Stimulated activated CD8-positive, alpha-beta memory T cell treated with anti-CD3 and anti-CD28 coated beads, Interleukin-2, amount 100 ng/mL, for 1 hour (primary cell): ENCODE data around the gene TTC39C.

Experiments
- DNase-seq, 2 donors: peaks; one replicate each; pipeline ENCODE4 v3.0.0-alpha.2; 2020; ENCODE audit warnings: low read depth in 2 of 2

The TTC39C gene

DNA sequence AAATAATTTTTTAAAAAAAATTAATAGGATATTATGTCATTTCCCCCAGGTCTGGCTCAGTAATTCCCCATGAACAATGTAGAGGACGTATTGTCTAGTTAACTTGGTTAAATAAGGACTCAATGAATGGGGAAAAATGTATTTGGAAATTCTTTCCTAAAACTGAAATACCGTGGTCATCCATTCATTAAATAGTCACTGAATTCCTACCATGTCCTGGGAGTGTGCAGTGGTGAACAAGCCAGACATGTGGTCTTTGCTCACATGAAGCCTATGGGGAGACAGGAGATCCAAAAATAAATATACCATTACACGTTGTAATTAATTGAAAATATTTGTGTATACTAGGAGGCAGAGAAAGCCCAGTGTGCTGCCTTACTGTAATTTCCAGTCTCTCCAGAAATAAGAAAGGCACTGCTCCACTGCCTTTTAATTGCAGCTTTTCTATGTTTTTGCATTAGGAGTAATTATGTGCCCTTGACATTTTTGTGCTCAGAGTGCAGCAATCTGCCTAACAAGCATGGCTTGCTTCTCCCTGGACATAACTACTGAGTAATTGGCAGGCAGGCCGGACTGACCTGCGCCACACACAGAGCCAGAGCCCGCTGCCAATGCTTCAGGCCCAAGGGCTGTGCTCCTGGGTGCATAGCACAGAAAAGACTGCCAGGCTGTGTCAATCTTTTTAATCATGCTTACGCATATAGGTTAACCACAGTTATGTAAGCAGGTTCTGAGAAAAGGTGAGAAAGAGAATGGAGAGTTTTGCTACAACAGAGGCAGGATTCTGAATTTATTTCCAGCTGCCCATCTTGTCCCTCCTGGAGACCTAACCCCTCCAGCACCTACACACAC lies 22.2 kb upstream of the TTC39C start:
- DNase-seq: no peak

DNA sequence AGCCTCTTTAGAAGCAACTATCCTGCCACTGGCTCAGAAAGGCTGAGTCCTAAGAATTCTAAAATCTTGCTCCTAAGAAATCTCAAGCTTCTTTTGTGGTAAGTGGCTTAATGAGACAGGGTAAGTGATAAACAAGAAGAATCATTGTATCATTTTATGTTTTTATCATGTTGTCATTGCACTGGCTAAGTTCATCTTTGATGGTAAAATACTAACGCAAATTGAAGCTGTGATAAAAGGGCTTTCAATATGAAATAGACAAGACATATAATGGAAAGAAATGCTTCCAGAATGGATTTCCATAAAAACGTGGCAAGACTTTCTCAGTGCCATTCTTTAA lies 21.6 kb upstream of the TTC39C start:
- DNase-seq: no peak

DNA sequence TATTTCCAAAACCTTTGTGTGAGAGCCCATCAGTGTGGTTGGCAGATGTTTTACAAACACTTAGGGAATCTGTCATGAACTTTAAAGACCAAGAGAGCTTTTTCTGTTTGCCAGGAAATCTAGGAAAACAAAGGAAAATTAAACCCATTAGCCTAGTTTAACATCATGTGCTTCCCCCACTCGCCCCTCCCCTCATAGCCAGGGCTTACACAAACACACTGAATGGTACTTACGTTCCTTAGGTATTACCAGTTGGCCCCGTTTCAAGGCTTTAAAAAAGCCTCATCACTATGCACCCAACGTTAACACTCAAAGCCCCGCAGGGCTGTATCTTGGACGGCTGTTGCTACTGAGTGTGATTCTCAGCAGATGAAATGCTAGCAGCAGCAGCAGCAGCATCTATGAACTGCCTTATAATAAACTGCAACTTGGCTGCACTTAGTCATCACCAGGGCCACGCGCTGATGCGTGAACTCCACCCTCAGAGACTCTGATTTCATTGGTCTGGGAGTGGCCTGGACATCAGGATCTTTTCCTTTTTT lies 20.1 kb upstream of the TTC39C start:
- no peak for DNase-seq

DNA sequence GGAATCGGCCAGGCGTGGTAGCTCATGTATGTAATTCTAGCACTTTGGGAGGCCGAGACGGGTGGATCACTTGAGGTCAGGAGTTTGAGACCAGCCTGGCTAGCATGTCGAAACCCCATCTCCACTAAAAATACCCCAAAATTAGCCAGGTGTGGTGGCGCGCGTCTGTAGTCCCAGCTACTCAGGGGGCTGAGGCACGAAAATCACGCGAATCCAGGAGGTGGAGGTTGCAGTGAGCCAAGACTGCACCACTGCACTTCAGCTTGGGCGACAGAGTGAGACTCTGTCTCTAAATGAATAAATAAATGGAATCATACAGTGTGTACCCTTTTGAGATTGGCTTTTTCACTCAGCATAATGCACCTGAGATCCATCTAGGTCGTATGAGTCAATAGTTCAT lies 19.4 kb upstream of the TTC39C start:
- DNase-seq: no peak

DNA sequence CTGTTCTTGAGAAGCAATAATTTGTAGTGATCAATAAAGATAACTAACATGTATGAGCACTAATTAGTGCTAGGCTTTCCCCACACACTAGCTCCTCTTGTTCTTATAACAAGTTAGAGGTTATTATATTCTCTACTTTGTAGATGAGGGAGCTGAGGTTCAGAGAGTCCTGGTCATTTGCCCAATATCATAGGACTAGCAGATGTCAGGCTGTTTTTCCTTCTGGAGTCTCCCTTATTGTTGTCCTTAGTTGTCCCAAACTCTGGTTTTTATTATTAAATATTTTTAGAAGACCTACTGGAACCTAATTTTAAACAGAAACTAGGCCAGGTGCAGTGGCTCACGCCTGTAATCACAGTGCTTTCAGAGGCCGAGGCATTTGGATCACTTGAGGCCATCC lies 16.5 kb upstream of the TTC39C start:
- DNase-seq: no peak

DNA sequence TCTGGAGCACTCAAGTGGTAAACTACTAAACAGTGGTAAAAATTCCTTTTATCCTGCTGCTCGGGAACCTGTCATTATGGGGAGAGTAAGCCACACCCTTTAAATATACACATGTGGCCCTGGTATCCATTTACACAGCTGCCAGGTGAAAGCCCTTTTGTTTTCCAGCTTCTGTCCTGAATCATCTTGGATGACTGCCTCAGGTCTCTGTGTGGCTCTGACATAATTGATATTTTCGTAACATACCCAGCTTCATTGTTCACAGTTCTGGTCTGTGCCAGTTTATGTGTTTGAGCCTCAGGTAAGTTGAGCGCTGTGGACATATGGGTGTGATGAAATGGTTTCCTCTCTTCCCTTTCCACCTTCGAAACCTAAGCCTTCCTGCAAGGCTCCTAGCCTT lies 15.7 kb upstream of the TTC39C start:
- no peak for DNase-seq

DNA sequence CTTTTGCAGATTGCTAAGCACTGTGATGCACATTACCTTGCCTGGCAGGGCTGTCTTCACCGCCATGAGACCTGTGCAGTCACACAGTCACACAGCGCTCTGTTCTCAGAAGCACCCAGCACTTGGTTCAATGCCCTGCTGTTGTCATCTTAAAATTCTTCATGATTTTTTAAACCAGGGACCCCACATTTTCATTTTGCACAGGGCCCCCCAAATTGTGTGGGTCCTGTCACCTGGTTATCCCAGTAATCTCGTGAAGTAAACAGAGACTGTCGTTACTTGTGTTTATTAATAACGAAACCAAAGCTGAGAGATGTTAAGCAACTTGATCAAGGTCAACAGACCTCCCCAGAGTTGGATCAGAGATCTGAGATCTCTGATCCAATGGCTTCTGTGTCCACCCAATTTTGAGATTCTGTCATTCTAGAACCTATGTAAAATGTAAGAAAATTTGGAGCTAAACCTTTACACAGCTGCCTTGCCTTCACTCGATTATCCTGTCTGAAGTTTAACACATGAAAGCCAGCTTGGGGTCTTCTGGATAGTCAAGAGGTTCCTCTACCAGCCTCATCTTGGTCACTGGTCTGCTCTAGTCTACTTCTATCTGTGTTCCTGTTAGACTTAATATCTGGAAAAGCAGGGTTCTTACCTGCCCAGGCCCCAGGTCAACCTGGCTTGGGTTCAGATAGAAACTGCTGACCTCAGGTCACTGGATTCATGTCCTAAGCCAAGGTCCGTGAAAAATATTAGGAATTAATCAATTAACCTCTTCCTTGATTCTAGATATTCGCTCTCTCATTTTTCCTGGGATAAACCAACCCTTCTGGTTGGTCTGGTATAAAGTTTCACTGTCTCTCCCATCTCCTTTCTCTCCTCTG lies 13.7 kb upstream of the TTC39C start:
- no peak for DNase-seq

DNA sequence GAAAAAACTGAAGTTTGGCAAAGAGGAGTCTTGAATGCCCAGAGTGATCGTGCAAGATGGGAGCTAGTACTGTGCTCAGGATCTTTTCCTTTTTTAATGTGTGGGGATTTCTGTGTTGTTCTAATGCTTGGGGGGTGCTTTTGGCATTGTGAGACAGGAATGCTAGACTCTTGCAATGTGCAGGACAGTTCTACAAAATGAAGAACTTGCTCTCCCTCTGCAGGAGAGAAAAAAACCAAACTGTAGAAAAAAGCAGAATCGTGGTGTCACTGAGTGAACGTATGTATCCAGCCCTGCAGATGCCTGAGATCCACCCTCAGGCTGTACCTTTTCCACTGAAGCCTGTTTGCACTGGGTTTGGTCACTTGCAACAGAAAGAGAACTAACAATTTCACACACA lies 12.1 kb upstream of the TTC39C start:
- no peak for DNase-seq

DNA sequence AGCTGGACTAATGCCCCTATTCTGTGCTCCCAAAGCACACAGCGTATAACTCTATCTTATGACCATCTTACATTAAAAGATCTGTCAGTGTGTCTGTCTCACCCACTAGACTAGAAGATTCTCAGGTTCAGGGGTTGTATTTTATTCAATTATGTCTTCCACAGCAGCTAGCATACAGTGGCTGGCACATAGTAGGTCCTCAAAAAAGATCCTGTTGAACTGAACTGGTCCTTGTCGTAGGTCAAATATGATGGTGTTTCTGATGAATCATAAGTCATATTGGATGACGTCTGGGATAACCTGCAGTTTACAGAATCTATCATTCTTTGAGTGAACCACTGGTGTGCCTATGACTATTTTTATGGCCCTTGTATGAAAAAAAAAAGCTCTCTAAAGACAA lies 11.3 kb upstream of the TTC39C start:
- no peak for DNase-seq

DNA sequence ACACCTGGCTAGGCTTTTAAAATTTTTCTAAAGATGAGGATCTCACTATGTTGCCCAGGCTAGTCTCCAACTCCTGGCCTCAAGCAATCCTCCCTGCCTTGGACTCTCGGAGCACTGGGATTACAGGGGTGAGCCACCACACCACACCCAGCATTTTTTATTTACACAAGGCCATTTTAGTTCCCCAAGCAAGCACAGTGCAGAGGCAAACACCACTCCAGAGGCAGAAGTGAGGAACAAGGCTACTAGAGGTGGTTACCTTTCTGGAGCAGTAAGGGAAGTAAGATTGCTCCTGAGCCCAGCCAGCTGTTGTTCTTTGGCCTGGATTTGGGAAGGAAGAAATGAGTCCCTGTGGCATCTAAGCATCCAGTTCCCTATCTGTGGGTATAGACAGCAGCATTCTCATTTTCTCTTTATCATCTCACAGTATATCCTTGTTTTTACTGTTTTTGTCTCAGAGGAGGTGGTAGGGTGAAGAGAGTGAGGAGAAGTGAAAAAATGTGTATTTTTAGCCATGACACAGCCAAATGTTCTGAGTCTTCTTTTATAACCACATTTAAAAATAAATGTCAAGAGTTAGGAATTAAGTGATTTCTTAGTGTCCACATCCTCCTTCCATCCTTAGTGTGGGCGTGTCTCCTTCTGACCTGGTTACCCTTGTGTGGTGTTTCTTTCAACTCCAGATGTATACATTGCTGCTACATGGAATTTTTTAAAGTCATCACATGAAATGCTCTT lies 10.5 kb upstream of the TTC39C start:
- no peak for DNase-seq

DNA sequence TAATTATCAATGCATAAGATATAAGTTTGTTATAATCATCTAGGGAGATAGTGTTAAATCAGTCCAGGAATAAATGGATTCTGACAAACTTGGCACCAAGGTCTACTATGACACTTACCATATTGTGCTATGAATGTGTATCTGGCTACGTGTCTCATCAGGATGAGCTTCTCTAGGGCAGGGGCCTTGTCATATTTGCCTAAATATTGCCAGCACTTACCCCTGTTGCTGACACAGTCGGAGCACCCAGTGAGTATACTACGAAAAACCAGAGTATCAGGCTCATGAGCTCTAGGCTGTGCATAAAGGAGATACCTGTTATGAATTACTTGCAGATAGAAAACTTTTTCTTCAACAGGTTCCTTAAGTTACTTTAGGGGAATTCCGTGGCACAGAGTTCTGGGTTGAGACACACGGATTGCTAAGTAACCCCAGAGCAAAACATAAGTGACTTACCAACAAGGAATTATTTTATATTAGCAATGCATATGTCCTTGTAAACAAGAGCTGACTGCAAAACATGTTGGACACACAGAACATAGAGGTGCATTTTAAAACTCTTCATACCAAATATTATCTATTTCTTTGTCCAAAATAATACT lies 7.7 kb upstream of the TTC39C start:
- DNase-seq: no peak

DNA sequence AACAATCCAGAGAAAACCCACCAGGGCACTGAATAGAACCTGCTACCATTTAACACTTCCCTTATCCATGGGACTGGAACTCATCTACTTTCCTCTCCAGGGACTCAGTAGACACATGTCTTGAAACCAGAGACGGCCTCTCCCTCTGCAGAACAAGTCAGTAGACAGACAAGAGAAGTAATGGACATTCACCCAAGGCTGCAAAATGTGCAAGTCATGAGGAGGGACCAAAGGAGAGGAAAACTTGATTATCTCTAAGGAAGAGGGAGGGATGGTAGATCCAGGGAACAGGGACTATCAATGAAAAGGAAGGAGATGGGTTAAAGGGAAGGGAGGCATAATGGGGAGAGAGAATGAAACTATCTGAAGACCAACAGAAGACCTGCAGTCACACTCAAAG lies 5.3 kb upstream of the TTC39C start:
- no peak for DNase-seq

DNA sequence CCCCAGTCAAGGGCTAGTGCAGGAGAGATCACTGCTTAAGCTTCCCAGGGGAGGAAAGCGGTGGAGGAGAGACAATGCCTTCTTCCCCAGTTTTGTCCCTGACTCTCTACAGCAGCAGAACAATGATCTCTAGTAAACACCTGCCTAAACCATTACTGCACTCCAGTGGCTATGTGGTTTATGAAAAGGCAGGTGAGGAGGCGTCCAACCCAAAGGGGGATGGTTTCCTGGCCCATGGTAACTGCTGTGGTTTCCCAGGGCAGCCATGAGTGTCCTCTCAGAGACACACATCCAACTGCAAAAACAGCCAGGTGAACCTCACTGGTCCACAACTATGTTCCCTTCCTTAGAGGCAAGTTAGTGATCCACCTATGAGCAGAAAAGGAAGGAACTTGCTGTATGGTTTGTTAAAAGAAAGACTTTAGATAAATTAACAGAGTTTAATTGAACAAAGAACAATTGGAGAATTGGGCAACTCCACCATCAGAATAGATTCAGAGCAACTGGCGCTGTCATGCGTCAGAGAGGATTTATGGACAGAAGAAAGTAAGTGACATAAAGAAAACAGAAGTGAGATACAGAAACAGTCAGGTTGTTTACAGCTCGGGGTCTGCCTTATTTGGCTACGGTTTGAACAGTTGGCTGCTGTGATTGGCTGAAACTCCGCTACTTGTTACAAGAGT lies 4.8 kb upstream of the TTC39C start:
- no peak for DNase-seq

DNA sequence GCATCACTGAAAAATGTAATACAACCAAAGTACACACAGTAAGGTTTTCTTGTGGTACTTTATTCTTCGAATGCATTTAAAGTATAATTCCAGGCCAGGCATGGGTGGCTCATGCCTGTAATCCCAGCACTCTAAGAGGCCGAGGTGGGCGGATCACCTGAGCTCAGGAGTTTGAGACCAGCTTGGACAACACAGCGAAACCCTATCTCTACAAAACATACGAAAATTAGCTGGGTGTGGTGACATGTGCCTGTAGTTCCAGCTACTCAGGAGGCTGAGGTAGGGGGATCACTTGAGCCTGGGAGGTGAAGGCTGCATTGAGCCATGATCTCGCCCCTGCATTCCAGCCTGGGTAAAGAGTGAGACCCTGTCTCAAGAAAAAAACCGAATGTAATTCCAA lies 3.9 kb upstream of the TTC39C start:
- no peak for DNase-seq

DNA sequence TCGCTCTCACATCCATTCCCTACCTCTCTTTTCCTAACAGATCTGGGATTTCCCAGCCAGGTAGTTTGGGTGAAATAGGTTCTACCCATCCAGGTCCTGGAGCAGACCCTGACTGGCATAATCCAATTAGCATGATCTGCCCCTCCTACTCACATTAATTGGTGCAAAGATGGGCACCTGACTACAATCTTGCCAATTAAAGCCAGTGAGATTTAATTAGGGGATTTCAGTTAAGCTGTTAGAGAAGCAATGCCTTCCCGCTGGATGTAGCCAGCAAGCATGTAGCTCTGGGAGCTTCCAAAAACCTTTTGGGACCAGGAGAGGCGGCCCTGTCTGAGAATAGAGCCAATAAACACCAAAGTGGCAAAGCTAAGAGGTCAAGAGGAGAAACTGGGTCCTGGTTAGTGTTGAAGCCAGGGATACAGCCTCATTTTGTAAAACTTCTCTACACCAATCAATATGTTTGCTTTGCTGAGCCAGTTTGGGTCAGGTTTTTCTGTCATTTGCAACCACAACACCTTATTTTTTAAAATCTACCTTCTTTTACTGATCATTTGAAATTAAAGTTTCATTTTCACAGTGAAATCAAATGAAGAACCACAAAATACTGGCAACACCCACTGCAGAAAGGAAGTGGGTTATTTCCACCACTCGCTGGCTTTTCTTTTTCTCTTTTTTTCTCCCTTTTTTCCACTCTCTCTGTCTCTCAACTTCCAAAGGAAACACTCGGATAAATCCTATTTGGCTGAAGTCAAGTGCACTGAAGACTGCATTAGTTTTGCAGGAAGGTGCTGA lies 3.2 kb upstream of the TTC39C start:
- no peak for DNase-seq

DNA sequence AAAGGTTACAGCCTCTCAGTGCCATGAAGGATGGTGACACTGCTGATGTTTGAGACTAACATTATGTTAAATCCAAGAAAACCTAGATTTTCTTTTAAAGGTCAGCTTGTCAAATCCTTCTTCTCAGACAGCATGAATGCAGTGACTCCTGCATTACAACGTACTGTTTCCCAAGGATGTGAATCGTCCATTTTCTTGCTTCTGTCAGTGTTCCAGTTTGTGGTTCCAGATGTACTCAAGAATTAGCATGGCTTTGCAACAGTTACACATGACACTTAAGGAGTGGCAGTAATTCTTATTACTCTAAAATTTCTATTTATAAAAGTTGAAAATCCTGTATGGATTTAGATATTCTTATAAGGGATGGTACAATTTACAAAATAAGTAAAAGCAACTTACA lies 1.5 kb upstream of the TTC39C start:
- DNase-seq: no peak

DNA sequence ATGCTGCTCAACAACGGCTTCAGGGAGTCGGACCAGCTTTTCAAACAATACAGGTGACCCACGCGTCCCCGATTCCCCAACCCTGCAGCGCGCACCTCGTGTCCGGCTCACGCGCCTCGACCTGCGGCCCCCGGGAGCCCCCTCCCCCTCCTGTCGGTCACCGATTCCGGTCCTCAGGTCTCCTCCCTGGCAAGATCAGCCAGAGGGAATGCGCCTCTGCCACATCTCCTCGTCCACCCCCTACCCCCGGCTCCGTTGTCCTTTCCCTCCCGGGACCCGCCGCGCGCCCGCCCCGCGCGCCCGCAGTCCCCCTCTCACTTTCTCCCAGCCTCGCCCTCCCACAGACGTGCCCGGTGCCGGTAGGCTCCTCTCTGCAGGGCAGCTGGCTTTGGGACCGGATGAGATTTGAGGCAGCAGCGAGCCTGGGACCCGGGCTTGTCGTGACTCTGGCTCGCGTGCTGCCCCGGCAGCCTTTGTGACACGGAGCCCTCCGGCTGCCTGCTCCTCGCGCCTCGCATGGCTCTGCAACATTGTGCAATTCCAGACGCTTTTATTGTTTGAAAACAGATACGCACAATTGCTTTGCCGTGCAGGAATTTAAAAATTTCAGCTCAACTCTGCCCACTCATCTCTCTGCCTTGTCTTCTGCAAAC lies 558 bp downstream of the TTC39C start:
- DNase-seq: no peak

DNA sequence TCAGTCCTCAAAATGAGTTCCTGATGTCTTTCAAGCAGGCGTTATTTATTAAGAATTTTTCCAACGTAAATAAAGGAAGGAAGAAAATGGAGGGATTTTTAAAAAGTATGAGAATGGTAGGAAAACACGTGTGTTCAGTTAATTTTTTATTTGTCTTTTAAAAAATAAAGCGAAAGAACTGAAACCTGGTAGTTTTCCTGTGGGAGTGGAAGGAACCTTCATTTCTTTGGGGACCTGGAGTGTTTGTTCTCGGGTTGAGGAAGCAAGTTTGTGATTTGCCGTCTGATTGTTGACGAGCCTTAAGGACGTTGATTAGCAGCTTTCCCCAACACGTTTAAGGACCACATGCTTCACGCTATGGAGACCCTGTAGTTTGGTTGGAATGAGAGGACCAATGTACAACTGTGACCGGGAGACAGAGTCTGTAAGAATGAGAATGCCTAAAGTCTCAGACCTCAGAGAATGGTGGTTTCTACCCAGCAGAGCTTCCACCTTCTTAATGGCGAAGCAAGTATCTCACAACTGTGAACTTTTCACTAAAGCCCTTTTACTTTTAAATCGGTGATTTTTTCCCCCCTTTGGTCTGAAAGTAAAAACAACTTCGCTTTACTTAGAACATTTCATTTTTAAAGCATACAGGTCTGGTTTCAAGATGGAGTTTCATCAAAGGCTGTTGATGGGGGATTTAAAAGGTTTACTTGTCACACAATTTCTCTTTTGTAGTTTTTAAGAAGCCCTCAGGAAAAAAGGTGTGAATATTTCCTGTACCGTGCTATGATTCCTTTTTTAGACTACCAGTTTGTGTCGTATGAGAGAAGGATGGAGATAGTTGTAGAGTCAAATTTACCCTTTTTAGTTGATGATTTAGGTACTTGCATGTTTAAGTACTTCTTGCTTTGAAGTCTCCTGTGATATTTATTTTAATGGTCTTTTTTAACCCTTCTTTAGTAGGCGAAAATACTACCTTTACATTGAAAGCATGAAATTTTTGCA lies 1.4 kb downstream of the TTC39C start:
- DNase-seq: no peak

DNA sequence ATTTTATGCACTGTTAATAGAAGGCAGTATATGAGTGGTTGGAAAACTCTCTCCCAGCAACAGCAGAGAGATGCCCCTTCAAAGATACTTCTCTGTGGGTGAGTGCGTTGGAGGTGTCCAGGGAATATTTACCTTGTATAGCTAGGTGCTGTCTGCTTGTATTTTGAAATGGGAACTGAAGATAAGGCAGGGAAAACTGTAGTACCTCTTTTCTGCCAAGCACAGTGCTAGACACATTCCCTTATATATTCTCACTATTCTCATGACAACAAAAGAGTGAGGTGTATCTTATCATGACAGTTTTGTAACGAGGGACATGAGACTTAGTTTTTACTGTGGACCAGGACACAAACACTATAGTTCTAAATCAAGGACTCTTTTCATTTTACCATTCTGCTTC lies 2.1 kb downstream of the TTC39C start:
- DNase-seq: no peak
